Measurements from ENCODE around the gene SLC25A22.

Gene SLC25A22

GRCh38 chr11:833849-834311 lies 35.8 kb upstream of the SLC25A22 start:
- DNase-seq, result no peak

GRCh38 chr11:833114-833791 lies 35.2 kb upstream of the SLC25A22 start:
- no peak for DNase-seq

GRCh38 chr11:832529-833113 lies 34.5 kb upstream of the SLC25A22 start, which contains the start of gene CD151:
CD151 (plus strand) TSS chr11:832952; CDS start chr11:836070, 3,118 bp downstream.
- DNase-seq, result no peak

GRCh38 chr11:831961-832528 lies 34.0 kb upstream of the SLC25A22 start:
- no peak for DNase-seq

- no peak for DNase-seq
Observed at GRCh38 chr11:831118-831864, 33.2 kb upstream of the SLC25A22 start.

GRCh38 chr11:830295-831117 lies 32.4 kb upstream of the SLC25A22 start:
- DNase-seq, result peak; percentile 65 to 81

- no peak for DNase-seq
Observed at GRCh38 chr11:829847-830294, 31.8 kb upstream of the SLC25A22 start.

- DNase-seq, result no peak
Observed at GRCh38 chr11:829176-829846, 31.2 kb upstream of the SLC25A22 start.

- DNase-seq, result no peak
Observed at GRCh38 chr11:828506-829175, 30.6 kb upstream of the SLC25A22 start.

GRCh38 chr11:827897-828192 lies 29.8 kb upstream of the SLC25A22 start, which contains the start of gene CRACR2B:
CRACR2B (plus strand) TSS chr11:827919; CDS start chr11:828608, 689 bp downstream.
- no peak for DNase-seq

GRCh38 chr11:827146-827896 lies 29.2 kb upstream of the SLC25A22 start:
- no peak for DNase-seq

- no peak for DNase-seq
Observed at GRCh38 chr11:826836-827145, 28.7 kb upstream of the SLC25A22 start.

GRCh38 chr11:826227-826621 lies 28.1 kb upstream of the SLC25A22 start:
- DNase-seq, result no peak

GRCh38 chr11:825366-826226 lies 27.5 kb upstream of the SLC25A22 start:
- DNase-seq, result no peak

- DNase-seq, result peak in 1 of 2 experiments; percentile 68
Observed at GRCh38 chr11:824942-825341, 26.9 kb upstream of the SLC25A22 start.

GRCh38 chr11:824292-824880 lies 26.3 kb upstream of the SLC25A22 start:
- peak; percentile 82 to 86 for DNase-seq

GRCh38 chr11:823441-824291 lies 25.6 kb upstream of the SLC25A22 start:
- DNase-seq, result peak; percentile 30 to 48

All from NCI-H187 (cell line).